Stomach (tissue), 4 donors: Measurements from ENCODE around the gene ENKD1.

Source experiments
- CTCF ChIP-seq, 7 experiments: fragments of 450-650 bp in 4 of 7; fragments of 200-600 bp in 3 of 7; sonication (generic) in 3 of 7; IDR thresholded peaks; one replicate each; pipeline ENCODE4 v1.5.1; 2016 to 2019; ENCODE audit warnings: antibody characterized with exemption in 7 of 7, control low read depth in 2 of 7, mild to moderate bottlenecking in 1 of 7
- POLR2A ChIP-seq, 4 donors: fragments of 450-650 bp; IDR thresholded peaks; one replicate each; pipeline ENCODE4 v1.6.1; 2016; ENCODE audit warnings: antibody characterized with exemption in 4 of 4, control low read depth in 2 of 4, mild to moderate bottlenecking in 1 of 4, moderate library complexity in 1 of 4
- POLR2AphosphoS5 ChIP-seq, 3 donors: sonication (generic); formaldehyde crosslinking; IDR thresholded peaks; one replicate each; pipeline ENCODE4 v1.6.1; 2016; ENCODE audit warnings: antibody characterized with exemption in 3 of 3

- no peak for TF ChIP-seq POLR2A (IDR thresholded peaks at IDR 0.05)
- peak in 5 of 7 experiments; percentile 81 to 98 (median 87) for TF ChIP-seq CTCF (IDR thresholded peaks at IDR 0.05)
- peak in 2 of 3 donors; percentile 34 to 88 for TF ChIP-seq POLR2AphosphoS5 (IDR thresholded peaks at IDR 0.05)
These were observed 1.4 kb upstream of the ENKD1 start for GRCh38 chr16:67667817-67668494.
